Common myeloid progenitor, CD34-positive (primary cell): Measurements from ENCODE around the gene CACNA2D4.

ENCODE experiments used
- CTCF ChIA-PET: fragments of 350-600 bp; sonication (Branson Sonifier 250); formaldehyde crosslinking; loops from one replicate; lab custom pipeline; 2021; ENCODE audit warnings: antibody characterized with exemption; lab: Charles Lee
- POLR2A ChIA-PET: fragments of 350-600 bp; sonication (Branson Sonifier 250); formaldehyde crosslinking; loops from one replicate; lab custom pipeline; 2021; ENCODE audit warnings: antibody characterized with exemption; lab: Charles Lee
- DNase-seq, 3 donors: peaks; one replicate each; pipeline versions ENCODE4 v3.0.0 to v3.0.0-alpha.2; 2013
- H3K27ac ChIP-seq, 2 experiments: 1 replicate in 1 of 2; 2 replicates in 1 of 2; pipeline ENCODE4 v1.7.0; 2013; ENCODE audit warnings: inconsistent platforms in 2 of 2, low read length in 2 of 2, mild to moderate bottlenecking in 2 of 2, low read depth in 1 of 2, moderate library complexity in 1 of 2; ENCODE audit not compliant: severe bottlenecking in 2 of 2, insufficient read depth in 1 of 2, poor library complexity in 1 of 2
- H3K27me3 ChIP-seq, 5 experiments: replicated peaks in 2 of 5; 1 replicate in 3 of 5; 2 replicates in 2 of 5; pipeline versions ENCODE4 v1.6.1 to v1.7.0; 2013; ENCODE audit warnings: low read length in 4 of 5, mild to moderate bottlenecking in 2 of 5, moderate library complexity in 2 of 5, inconsistent platforms in 1 of 5; ENCODE audit not compliant: insufficient read depth in 5 of 5, control insufficient read depth in 4 of 5
- H3K36me3 ChIP-seq, 4 experiments: 1 replicate in 2 of 4; 2 replicates in 2 of 4; pipeline versions ENCODE4 v1.6.1 to v1.7.0; 2013; ENCODE audit warnings: low read length in 3 of 4, control low read depth in 1 of 4, mild to moderate bottlenecking in 1 of 4; ENCODE audit not compliant: control insufficient read depth in 4 of 4, insufficient read depth in 4 of 4
- H3K4me1 ChIP-seq, 4 experiments: 1 replicate in 3 of 4; 2 replicates in 1 of 4; pipeline versions ENCODE4 v1.6.1 to v1.7.1; 2013; ENCODE audit warnings: low read length in 3 of 4, mild to moderate bottlenecking in 3 of 4, control low read depth in 1 of 4, inconsistent platforms in 1 of 4, moderate library complexity in 1 of 4; ENCODE audit not compliant: control insufficient read depth in 4 of 4, insufficient read depth in 4 of 4; ENCODE audit errors: control extremely low read depth in 1 of 4
- H3K4me3 ChIP-seq, 7 experiments: 1 replicate in 4 of 7; 2 replicates in 3 of 7; pipeline versions ENCODE4 v1.5.1 to v1.7.0; 2013; ENCODE audit warnings: mild to moderate bottlenecking in 7 of 7, low read length in 6 of 7, moderate library complexity in 6 of 7, inconsistent platforms in 2 of 7, low read depth in 2 of 7, control low read depth in 1 of 7; ENCODE audit not compliant: insufficient read depth in 4 of 7, control insufficient read depth in 1 of 7; ENCODE audit errors: extremely low read depth in 1 of 7
- H3K9me3 ChIP-seq, 5 experiments: 1 replicate in 4 of 5; 2 replicates in 1 of 5; pipeline versions ENCODE4 v1.6.1 to v1.7.1; 2013; ENCODE audit warnings: low read length in 4 of 5, mild to moderate bottlenecking in 2 of 5, inconsistent platforms in 1 of 5, low read depth in 1 of 5, moderate library complexity in 1 of 5; ENCODE audit not compliant: control insufficient read depth in 4 of 5, insufficient read depth in 2 of 5; ENCODE audit errors: control extremely low read depth in 1 of 5
- WGBS: methylation state at CpG from one replicate; pipeline ENCODE4 v1.1.5; 2013; ENCODE audit not compliant: insufficient coverage; 5-methylcytosine and 5-hydroxymethylcytosine counted together

The CACNA2D4 gene

DNA sequence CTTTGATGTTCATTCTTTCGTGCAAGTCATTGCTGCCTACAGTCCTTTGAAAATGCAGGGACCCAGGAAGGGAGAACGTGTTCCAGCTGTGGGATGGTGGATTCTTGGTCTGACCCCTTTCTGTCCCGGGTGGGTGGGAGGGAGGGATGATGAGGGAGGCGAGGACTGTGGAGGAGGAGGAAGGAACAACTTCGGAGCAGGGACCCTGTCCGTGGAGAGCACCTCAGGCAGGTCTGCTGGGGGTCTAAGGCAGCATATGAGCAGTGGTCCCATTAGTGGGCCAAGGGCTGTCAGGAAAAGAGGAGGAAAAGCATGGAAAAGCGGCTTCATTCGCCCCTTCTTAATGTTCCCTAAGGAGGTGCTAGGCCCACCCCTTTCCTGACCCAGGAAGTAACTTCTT, 36.0 kb downstream of the CACNA2D4 start:
- H3K4me1 ChIP-seq = no peaks in the 10 kb centered on the region
- ChIA-PET POLR2A (no interaction called here), CTCF (no interaction called here)
- DNase-seq = no peak
- 94% methylated on average over 5 of the region's 8 CpGs for WGBS
- H3K4me3 ChIP-seq = no peak overlapping the region
- H3K27ac ChIP-seq = no peak overlapping the region
- no peaks in the 10 kb centered on the region for H3K27me3 ChIP-seq
- H3K9me3 ChIP-seq = peaks cover 0 to 5% (median 0%) of the 10 kb centered on the region in 5 experiments
- H3K36me3 ChIP-seq = no peaks in the 10 kb centered on the region

DNA sequence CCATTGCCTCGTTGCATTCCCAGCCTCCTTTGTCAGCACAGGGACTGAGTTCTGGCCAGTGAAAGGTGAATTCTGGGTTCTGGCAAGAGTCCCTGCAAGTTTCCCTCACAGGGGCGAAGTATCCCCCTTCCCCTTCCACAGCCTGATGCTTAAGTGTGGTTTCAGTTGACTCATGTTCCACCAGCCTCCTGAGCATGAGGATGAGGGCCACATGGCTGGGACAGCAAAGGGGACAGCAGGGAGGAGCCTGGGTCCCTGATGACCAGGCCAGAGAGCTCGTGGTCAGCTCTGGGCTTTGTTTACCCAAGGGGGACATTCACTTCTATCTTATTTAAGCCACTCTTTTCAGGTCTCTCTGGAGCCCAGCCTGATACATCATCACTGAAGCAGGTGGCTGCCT, 36.5 kb downstream of the CACNA2D4 start:
- no peaks in the 10 kb centered on the region for H3K36me3 ChIP-seq
- H3K27ac ChIP-seq = no peak overlapping the region
- H3K4me3 ChIP-seq = no peak overlapping the region
- no peak for DNase-seq
- WGBS = 100% methylated on average over 2 of the region's 3 CpGs
- H3K27me3 ChIP-seq = no peaks in the 10 kb centered on the region
- ChIA-PET CTCF (no interaction called here), POLR2A (no interaction called here)
- H3K9me3 ChIP-seq = peaks cover 0 to 1% (median 0%) of the 10 kb centered on the region in 5 experiments
- H3K4me1 ChIP-seq = no peaks in the 10 kb centered on the region

DNA sequence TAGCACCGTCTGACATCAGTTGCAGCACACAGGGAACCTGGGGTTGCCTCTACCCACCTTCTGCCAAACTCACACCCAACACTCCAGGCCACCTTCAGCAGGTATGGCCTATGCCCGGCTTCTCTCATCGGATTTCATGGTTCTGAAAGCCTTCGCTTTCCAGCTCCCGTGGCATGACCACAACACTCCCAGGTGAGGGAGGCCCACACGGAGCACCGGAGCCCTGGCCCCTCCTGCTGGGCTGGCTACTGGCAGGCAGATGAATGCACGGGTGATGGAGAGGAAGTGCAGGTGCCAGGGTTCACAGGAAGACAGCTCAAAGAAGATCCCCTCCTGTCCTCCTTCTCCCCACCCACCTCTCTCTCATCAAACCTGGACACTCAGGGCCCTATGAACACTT, 37.2 kb downstream of the CACNA2D4 start:
- no peaks in the 10 kb centered on the region for H3K9me3 ChIP-seq
- 97% methylated on average over 7 of the region's 8 CpGs for WGBS
- POLR2A ChIA-PET = no interaction called here
- H3K4me1 ChIP-seq = no peaks in the 10 kb centered on the region
- H3K27me3 ChIP-seq = no peaks in the 10 kb centered on the region
- no peaks in the 10 kb centered on the region for H3K36me3 ChIP-seq
- CTCF ChIA-PET = no interaction called here
- no peak overlapping the region for H3K27ac ChIP-seq
- no peak for DNase-seq
- H3K4me3 ChIP-seq = no peak overlapping the region

- Histone ChIP-seq H3K27ac (no peak overlapping the region), H3K27me3 (no peaks in the 10 kb centered on the region), H3K4me1 (no peaks in the 10 kb centered on the region), H3K9me3 (no peaks in the 10 kb centered on the region), H3K4me3 (no peak overlapping the region), H3K36me3 (no peaks in the 10 kb centered on the region)
- no peak for DNase-seq
- ChIA-PET CTCF (no interaction called here), POLR2A (no interaction called here)
- 95% methylated on average over 6 of the region's 7 CpGs for WGBS
Measured at GRCh38 chr12:1880876-1881275, 37.6 kb downstream of the CACNA2D4 start.

DNA sequence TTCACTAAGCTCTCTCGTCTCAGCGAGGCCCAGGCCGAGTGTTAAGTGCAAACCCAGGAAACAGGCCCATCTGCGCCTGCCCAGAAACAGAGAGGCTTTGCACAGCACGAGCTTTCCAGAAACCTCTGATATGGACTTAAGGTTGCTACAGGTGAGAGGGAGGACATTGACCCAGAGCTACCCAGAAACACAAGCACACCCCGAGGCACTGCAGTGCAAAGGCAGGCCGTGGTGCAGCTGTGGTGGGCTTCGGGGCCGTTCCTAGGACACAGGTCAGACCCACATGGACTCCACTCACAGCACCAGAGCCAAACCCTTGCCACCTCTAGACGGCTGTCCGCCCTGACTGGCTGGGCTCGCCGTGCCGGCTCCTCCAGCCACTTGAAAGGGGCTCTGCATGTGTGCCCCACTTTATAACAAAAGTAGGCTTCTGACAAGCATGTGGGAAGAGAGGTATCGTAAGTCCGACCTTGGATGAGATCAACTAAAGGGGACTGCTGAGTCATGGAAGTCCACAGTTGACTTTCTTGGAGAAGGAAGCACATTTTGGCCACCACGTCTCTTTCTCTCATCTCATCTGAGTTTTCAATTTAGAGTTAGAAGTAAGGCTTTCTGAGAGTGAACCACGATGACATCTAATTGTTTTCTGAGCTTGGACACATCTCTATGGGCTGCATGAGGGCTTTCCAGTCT, 38.2 kb downstream of the CACNA2D4 start:
- WGBS = 92% methylated on average over 15 of the region's 18 CpGs
- no peaks in the 10 kb centered on the region for H3K9me3 ChIP-seq
- CTCF ChIA-PET = no interaction called here
- DNase-seq = peak in 1 of 3 donors; percentile 4
- no peaks in the 10 kb centered on the region for H3K4me1 ChIP-seq
- POLR2A ChIA-PET = no interaction called here
- no peak overlapping the region for H3K27ac ChIP-seq
- no peaks in the 10 kb centered on the region for H3K27me3 ChIP-seq
- no peaks in the 10 kb centered on the region for H3K36me3 ChIP-seq
- H3K4me3 ChIP-seq = no peak overlapping the region

DNA sequence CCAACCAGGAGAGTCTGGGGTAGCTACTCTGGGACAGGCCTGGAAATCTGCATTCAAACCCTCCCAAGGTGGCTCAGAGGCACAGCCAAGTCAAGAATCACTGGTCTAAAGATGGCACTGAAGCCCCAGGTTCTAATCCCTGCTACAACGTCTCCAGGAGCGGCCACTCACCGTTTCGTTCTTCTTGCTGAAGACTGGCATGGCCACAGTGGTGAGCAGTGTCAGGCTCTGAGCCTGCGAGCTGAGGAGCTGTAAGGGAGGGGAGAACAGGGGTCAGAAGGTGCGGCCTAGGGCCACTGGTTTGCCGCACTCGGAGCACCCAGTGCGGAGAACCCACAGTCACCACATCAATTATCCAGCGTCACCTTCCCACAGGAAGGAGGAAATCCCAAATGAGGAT, 38.8 kb downstream of the CACNA2D4 start:
- Histone ChIP-seq H3K27ac (no peak overlapping the region), H3K4me1 (no peaks in the 10 kb centered on the region), H3K36me3 (no peaks in the 10 kb centered on the region), H3K9me3 (no peaks in the 10 kb centered on the region), H3K27me3 (no peaks in the 10 kb centered on the region), H3K4me3 (no peak overlapping the region)
- POLR2A ChIA-PET = no interaction called here
- WGBS = 98% methylated on average over 5 of the region's 10 CpGs
- no peak for DNase-seq
- CTCF ChIA-PET = interaction anchor here (1.1 kb wide), 1 partner anchor 14 kb away, joined by 3 read pairs; no protein-coding TSS in a partner anchor

- 93% methylated on average over 5 of the region's 5 CpGs for WGBS
- CTCF ChIA-PET = interaction anchor here (1.1 kb wide), 1 partner anchor 15 kb away, joined by 3 read pairs; no protein-coding TSS in a partner anchor
- Histone ChIP-seq H3K4me3 (no peak overlapping the region), H3K36me3 (no peaks in the 10 kb centered on the region), H3K27ac (no peak overlapping the region), H3K9me3 (no peaks in the 10 kb centered on the region), H3K27me3 (no peaks in the 10 kb centered on the region), H3K4me1 (no peaks in the 10 kb centered on the region)
- DNase-seq = no peak
- POLR2A ChIA-PET = no interaction called here
Measured at GRCh38 chr12:1878695-1879094, 39.8 kb downstream of the CACNA2D4 start.
